Nephron (organoid): ENCODE measurements around the gene UGT1A10.

Source experiments
- H3K27ac Mint-ChIP-seq, 3 experiments: 2 replicates each; pipeline ENCODE4 v1.8.0; 2020; ENCODE audit warnings: mixed read lengths in 3 of 3, mild to moderate bottlenecking in 2 of 3, moderate library complexity in 1 of 3
- H3K27me3 Mint-ChIP-seq: 2 replicates; pipeline ENCODE4 v1.8.0; 2021; ENCODE audit warnings: low read depth, mild to moderate bottlenecking, moderate library complexity, mixed read lengths
- H3K36me3 Mint-ChIP-seq: 2 replicates; pipeline ENCODE4 v1.8.0; 2020; ENCODE audit warnings: low read depth, mixed read lengths
- H3K4me1 Mint-ChIP-seq: 2 replicates; pipeline ENCODE4 v1.8.0; 2020; ENCODE audit warnings: mixed read lengths
- H3K4me3 Mint-ChIP-seq, 3 experiments: 2 replicates each; pipeline ENCODE4 v1.8.0; 2020; ENCODE audit warnings: mild to moderate bottlenecking in 3 of 3, mixed read lengths in 3 of 3, moderate library complexity in 2 of 3
- H3K9me3 Mint-ChIP-seq: 2 replicates; pipeline ENCODE4 v1.8.0; 2020; ENCODE audit warnings: mixed read lengths
- TF ChIP-seq, protein P1 (sequence below), 3 experiments: fragments of 200-600 bp; sonication (generic); IDR thresholded peaks; one replicate each; pipeline ENCODE4 v1.5.0; 2021; ENCODE audit warnings: antibody characterized with exemption in 3 of 3; ENCODE audit not compliant: unreplicated experiment in 3 of 3

Gene UGT1A10

DNA sequence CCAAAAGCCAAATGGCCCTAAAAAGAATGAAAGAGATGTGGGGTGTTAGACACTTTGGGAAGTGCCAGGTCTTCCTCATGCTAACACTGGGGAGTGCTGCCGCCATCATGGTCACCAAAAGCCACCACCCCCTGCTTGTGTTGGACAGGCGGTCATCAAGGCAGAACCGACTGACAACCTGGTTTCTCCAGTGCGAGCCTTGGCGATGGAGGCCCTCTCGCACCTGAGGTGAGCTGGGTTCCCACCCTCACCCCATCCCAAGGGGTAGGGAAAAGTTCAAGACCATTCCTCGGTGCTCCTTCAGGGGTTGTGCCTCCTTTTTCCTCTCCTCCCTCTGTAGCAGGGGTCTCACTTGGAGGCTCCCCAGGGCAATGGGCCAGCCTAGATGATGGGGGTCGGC is 175.5 kb downstream of the UGT1A10 start:
- Mint-ChIP-seq H3K4me1 (no peaks in the 10 kb centered on the region), H3K36me3 (no peaks in the 10 kb centered on the region), H3K27ac (no peak overlapping the region), H3K27me3 (peaks cover 25% of the 10 kb centered on the region), H3K9me3 (no peaks in the 10 kb centered on the region), H3K4me3 (no peak overlapping the region)
- TF ChIP-seq, protein P1, sequence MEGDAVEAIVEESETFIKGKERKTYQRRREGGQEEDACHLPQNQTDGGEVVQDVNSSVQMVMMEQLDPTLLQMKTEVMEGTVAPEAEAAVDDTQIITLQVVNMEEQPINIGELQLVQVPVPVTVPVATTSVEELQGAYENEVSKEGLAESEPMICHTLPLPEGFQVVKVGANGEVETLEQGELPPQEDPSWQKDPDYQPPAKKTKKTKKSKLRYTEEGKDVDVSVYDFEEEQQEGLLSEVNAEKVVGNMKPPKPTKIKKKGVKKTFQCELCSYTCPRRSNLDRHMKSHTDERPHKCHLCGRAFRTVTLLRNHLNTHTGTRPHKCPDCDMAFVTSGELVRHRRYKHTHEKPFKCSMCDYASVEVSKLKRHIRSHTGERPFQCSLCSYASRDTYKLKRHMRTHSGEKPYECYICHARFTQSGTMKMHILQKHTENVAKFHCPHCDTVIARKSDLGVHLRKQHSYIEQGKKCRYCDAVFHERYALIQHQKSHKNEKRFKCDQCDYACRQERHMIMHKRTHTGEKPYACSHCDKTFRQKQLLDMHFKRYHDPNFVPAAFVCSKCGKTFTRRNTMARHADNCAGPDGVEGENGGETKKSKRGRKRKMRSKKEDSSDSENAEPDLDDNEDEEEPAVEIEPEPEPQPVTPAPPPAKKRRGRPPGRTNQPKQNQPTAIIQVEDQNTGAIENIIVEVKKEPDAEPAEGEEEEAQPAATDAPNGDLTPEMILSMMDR (IDR thresholded peaks at IDR 0.05; ENCODE audit: unreplicated experiment in 3 of 3): no peak

DNA sequence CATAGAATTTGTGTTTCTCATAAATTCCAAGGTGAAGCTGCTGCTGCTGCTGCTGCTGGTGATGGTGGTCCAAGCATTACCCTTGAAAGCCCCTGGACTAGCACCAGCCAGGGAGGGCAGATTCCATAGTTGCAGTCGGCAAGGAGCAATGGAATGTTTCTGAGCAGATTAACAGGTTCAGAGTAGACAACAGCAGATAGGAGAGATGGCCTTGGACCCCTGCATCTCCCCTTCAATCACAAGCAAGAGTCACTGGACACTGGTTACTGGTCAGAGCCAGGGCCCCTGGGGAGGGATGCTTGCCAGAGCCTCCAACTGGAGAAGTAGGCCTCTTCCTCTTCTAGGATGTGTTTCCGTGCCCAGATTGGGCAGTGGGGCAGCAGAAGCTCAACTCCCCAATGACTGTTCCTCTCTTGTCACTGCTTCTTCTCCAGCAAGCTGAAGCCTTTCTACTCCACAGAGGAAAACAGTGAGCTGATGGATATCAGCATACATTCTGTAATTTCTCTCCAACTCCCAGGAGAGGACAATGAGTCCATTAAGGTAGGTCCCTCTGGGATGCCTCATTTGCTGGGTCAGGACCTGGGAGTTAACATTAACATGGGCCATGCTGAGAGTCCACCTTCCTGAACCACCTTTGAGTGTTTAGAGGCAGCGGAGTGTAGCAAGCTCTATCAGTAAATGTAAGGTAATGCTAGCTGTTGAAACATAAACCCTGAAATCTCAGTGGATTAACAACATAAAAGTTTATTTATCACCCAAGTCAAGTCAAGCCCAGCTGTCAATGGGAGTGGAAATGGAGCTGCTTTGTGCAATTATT is 177.2 kb downstream of the UGT1A10 start:
- Mint-ChIP-seq H3K9me3 (no peaks in the 10 kb centered on the region), H3K4me3 (no peak overlapping the region), H3K27me3 (peaks cover 17% of the 10 kb centered on the region), H3K4me1 (no peaks in the 10 kb centered on the region), H3K27ac (no peak overlapping the region), H3K36me3 (no peaks in the 10 kb centered on the region)
- TF ChIP-seq, protein P1 (IDR thresholded peaks at IDR 0.05; ENCODE audit: unreplicated experiment in 3 of 3): no peak

DNA sequence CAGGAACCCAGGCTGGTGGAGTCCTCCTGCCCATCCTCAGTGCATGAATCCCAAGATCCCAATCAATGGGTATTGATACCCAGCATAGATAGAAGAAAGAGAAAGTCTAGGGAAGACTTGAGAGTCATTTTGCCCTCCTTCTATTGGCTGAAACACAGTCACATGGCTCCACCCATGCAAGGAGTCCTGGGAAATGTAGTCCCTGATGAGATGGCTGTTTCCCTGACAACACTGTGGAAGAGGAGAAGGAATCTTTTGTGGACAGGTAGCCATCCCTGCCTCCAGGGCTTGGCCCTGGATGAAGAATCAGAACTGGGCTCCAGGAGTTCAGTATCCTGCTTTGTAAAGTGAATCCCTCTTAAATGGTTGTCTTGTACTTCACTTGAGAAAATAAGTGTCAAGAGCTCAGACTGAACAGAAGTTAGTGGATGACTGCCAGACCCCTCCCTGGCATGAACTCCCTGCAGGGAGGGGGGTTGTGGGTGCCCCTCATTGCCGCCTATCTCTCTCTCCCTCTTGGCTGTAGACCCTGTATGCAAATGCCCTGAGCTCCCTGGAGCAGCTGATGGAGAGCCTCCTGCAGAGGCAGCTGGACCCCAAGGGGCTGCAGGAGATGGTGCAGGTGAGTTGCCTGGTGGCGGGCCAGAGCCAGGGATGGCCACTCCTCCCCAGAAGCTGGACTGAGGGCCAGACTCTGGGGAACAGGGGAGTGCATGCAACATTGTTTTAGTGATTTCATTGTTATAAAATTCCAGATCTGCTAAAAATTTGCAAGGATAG is 178.0 kb downstream of the UGT1A10 start:
- TF ChIP-seq, protein P1 (IDR thresholded peaks at IDR 0.05; ENCODE audit: unreplicated experiment in 3 of 3): no peak
- Mint-ChIP-seq H3K4me3 (no peak overlapping the region), H3K27me3 (peaks cover 17% of the 10 kb centered on the region), H3K4me1 (no peaks in the 10 kb centered on the region), H3K9me3 (no peaks in the 10 kb centered on the region), H3K36me3 (no peaks in the 10 kb centered on the region), H3K27ac (no peak overlapping the region)

DNA sequence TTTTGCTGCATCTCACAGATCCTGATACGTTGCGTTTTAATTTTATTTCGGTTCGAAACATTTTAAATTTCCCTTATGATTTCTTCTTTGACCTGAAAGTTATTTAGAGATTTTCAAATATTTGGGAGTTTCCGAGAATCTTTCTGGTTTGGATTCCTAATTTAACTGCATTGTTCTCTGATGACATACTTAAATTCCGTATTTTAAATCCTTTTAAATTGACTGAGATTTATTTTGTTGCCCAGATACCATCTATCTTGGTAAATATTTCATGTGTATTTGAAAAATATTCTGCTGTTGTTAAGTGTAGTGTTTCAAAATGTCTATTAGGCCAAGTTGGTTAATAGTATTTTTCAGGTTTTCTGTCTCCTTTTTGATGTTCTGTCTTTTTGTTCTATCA is 179.6 kb downstream of the UGT1A10 start:
- TF ChIP-seq, protein P1 (IDR thresholded peaks at IDR 0.05; ENCODE audit: unreplicated experiment in 3 of 3): no peak
- Mint-ChIP-seq H3K4me1 (no peaks in the 10 kb centered on the region), H3K27ac (no peak overlapping the region), H3K36me3 (no peaks in the 10 kb centered on the region), H3K4me3 (no peak overlapping the region), H3K27me3 (peaks cover 9% of the 10 kb centered on the region), H3K9me3 (no peaks in the 10 kb centered on the region)

DNA sequence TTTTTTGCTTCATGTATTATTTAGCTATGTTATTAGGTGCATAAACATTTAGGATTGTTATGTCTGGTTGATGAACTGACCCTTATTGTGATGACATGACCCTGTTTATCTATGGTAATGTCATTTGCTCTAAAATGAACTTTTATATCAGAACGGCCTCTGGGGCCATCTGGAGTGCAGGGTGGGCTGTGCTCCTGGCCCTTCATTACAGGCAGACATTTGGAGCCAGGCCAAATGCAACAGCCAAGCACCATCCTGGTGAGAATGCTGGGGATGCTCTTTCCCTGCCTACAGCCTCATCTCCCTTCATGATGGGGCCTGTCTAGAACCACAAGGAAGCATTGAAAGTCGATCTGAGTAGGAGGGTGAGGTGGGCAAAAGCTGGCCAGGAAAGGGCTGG is 180.1 kb downstream of the UGT1A10 start:
- no peaks in the 10 kb centered on the region for H3K4me1 Mint-ChIP-seq
- no peaks in the 10 kb centered on the region for H3K36me3 Mint-ChIP-seq
- no peaks in the 10 kb centered on the region for H3K9me3 Mint-ChIP-seq
- H3K27me3 Mint-ChIP-seq: peaks cover 9% of the 10 kb centered on the region
- H3K4me3 Mint-ChIP-seq: no peak overlapping the region
- peak overlapping the region in 1 of 3 experiments; percentile 59 for H3K27ac Mint-ChIP-seq
- TF ChIP-seq, protein P1 (IDR thresholded peaks at IDR 0.05; ENCODE audit: unreplicated experiment in 3 of 3): no peak
